AG08395 (cell line): Measurements from ENCODE around the gene FAM136A.
"Not testable (repeated sequence)": the region's sequence is repeated elsewhere in the genome, so short reads cannot be mapped to it uniquely, and the experiment has no call there.

ENCODE experiments used
- DNase-seq: peaks from one replicate; pipeline ENCODE4 v3.0.0; 2012; ENCODE audit warnings: mixed read lengths, low spot score

FAM136A gene

DNA sequence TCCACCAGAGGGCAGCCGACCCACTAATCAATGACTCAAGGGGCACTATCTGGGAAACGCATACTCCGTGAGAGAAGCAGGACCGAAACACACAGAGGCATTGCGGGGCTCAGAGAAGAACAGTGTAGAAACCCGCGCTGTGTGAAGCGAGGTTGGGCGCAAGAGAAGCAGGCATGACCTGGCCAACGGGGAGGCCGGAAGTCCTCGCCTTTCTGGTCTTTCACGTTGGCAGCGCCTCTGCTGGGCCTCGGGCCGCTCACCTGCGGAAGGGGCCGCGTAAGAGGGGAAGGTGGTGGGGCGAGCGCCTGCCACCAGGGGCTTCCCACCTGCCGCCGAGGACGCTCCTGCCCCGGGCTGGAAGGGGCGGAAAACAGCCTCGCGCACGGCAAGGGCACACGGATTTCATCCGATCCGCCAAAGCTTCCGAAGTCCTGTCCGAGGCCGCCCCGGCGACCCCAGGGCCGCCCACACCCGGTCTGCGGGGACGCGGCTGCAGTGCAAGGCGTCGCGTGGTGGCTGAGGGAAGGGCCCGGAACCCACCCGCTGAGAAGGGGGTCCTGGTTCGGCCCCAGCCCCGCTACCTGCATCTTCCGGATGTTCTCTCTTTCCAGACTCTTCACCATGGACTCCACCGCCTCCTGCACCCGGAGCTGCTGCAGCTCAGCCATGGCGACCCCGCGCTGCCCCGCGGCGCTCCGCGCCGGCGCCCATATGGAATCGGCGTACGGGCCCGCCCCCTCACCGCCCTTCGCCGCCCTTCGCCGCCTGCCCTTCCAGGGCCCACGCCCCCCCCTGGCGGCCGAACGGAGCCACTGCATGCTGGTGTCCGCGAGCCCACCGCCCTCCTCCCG lies at the start of gene FAM136A:
Gene FAM136A (minus strand): TSS at position 724 of the 851 bp plus-strand sequence. CDS start 56 bp downstream, at position 668.
- peak; percentile 90 for DNase-seq

DNA sequence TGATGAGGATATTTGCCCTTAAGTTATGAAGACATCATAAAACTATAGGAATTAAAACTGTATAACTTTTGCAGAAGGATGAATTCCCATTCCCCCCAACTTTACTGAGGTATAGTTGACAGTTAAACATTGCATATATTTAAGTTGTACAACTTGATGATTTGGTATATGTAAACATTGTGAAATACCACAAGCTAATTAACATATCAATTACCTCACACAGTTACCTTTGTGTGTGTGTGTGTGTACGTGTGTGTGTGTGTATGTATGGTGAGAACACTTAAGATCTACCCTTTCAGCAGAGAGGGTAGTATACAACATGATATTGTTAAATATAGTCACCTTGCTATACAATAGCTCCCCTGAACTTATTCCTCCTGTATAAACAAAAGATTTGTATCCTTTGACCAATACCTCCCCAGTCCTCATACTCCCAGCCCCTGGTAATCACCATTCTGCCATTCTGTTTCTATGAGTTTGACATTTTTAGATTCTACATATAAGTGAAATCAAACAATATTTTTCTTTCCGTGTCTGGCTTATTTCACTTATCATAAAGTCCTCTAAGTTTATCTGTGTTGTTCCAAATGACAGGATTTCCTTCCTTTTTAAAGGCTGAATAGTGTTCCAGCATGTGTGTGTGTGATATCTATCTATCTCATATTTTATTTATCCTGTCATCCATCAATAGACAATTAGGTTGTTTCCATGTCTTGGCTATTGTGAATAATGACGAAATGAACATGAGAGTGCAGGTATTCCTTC lies 48.2 kb upstream of the FAM136A start:
- DNase-seq: no peak

DNA sequence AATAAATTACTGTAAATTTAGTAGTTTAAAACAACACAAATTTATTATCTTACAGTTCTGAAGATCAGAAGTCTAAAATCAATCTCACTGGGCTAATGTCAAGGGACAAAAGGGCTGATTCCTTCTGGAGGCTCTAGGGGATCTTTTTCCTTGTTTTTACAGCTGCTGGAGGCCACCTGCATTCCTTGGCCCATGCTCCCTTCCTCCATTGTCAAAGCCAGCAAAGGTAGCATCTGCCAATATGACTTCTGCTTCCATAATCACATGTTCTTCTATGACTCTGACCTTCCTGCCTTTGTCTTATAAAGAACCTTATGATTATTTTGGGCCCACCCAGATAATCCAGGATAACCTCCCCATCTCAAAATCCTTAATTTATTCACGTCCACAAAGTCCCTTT lies 46.0 kb upstream of the FAM136A start:
- no peak for DNase-seq

DNA sequence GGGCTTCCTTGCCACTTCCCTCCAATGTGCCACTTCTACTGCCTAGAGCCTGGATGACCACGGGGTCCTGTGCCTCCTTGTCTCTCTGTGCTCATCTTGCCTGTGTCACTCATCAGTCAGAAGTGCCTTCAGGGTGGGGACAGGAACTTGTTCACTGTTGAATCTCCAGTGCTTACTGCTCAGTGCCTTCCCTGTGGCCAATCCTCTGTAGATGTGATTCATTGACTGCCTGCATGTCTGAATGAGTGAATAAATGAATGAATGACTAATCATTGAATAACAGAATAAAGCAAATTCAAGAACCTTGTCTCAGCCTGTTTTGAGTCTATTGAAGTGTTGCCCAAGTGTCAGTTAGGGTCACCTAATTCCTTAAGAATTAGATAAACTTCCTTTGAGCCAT lies 42.3 kb upstream of the FAM136A start:
- peak; percentile 56 for DNase-seq

DNA sequence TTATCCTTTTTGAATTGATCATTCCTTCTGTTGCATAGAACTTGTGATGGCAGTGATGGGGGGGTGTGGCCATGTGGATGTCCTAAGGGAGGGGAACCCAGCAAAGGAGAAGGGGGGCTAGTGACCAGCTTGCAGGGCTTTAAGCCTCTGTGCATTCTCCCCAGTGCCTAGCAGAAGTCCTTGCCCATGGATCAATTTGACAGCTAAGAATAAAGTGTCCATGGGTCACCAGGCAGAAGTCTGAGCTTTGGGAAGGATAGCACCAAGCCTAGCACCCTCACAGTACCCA lies 39.6 kb upstream of the FAM136A start:
- DNase-seq: no peak

DNA sequence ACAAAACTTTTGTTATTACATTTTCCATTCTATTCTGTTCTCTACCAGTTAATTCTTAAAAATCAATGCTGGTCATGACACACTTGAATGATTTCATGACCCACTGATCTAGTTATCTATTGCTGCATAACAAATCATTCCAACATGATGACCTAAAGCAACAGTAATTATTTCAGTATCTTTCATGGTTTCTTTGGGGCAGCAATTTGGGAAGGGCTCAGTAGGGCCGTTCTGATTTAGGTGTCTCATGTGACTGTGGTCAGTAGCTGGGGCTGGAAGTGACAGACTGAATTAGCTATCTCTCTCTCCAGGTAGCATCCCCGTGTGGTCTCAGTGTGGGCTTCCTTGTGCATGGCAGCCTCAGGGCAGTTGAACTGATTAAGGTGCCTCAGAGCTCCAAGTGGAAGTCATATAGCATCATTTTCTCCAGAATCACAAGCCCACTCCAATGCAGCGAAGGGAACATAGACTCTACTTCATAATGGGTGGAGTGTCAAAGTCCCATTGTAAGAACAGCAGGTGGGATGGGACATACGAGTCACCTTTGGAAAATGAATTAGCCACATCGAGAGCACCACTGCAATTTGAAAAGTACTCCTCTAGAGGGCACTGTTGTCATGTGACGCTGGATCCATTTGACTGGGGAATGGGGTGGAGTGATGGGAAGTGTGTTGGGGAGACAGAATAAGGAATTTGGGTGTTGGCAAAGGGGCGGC lies 39.1 kb upstream of the FAM136A start:
- peak; percentile 86 for DNase-seq

DNA sequence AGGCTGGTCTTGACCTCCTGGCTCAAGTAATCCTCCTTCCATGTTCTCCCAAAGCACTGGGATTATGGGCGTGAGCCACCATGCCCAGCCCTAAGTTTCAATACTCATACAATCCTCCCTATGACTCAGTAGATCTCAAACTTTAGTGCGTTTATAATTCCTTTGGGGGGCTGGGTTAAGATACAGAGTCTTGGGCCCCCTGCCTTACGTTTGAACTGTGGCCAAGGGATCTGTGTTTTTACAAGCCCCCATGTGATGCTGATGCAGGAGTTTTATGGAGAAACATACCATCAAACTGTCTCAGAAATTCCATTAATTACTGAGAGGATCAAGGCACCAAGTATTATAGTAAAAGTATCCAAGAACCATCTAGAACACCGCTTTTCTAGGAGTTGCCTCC lies 38.2 kb upstream of the FAM136A start:
- DNase-seq: no peak

DNA sequence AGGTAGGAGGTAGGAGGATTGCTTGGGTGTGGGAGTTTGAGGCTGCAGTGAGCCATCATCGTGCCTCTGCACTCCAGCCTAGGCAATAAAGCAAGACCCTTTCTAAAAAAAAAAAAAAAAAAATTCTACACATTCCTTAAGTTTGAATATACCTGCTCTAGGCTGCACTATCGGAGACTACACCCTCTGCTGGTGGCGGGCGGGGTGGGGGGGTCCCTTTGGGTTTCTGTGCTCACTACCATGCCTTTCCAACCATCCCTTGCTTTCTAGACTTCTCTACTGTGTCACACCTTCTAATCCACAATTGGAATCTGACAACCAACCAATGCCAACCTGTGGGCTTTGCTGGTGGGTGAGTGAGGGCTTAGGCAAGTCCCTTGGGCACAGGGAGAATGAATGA lies 34.7 kb upstream of the FAM136A start:
- no peak for DNase-seq

DNA sequence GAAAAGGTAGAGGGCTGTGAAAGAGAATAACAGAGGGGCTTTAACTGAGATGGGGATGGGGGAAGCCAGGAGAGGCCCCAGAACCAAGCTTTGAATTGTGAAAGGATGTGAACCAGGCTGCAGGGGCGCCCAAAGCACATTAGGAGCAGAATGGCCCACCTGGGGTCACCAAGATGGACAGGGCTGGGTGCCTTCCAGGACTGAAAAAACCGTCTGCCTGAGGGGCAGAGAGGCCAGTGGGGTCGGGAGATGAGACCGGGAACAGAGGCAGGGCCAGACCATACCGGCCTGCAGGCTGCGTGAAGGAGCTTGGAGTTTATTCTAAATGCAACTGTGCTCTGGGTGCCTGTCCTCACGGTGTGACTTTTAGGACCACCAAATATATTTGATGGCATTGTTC lies 29.1 kb upstream of the FAM136A start:
- no peak for DNase-seq

DNA sequence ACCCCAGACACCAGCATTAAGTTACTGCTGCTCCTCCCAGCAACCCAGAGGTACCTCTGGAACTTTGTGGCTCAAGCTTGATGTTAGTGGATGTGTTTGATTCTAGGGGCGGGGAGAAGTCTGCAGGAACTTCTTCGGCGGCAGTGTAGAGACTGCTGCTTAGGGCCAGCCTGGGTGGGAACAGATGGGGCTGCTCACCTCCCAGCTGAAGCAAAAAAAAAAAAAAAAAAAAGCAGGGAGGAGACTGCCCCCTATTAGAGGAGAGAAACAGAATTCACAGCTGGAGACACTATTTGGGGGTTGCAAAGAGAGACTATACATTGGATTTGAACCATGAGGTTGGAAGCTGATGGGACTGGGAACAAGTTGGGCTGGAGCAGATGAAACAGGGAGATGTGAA lies 28.6 kb upstream of the FAM136A start:
- no peak for DNase-seq

DNA sequence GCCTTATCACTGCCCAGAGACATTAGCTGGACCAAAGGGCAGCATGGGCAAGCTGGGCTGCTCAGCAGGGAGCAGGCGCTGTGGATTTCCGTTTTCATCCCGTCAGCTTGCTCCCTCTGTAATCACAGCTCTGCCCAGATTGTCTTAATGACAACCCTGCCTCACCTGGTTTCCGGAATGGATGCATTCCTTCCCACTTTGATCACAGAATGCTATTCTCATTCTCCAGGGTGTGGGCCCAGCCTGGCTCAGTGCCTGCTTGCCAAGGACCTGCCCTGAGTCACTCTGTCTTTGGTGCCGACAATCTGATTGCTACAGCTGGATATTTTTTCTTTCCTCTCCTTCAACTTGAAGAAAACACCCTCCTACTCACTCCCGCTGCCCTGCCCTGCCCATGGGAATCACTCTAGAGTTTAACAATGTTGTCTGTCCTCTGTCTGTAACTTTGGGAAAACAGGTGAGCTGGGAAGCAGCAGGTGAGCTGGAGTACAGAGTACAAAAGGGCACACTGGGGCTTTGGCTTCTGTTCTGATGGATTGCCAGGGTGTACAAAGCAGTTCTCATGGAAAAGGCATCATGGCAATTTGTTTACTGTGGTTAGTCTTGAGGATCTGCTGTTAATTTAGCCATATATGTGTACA lies 27.2 kb upstream of the FAM136A start:
- DNase-seq: peak; percentile 29

DNA sequence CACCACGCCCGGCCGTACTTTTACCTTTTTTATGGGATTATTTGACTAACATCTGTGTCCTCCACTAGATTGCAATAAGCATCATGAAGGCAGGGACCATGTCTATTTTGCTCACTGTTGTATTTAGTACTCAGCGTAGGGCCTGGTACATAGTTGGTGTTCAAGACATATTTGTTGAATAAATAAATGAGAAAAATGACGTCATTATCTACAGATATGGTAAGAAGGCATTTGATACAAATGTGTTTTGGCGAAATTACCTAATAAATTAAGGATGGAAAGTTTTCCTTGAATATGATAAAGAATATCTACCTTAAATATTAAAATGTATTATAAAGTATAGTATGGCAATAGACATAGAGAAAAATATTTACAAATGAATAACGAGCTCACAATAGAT lies 24.0 kb upstream of the FAM136A start:
- DNase-seq: no peak

DNA sequence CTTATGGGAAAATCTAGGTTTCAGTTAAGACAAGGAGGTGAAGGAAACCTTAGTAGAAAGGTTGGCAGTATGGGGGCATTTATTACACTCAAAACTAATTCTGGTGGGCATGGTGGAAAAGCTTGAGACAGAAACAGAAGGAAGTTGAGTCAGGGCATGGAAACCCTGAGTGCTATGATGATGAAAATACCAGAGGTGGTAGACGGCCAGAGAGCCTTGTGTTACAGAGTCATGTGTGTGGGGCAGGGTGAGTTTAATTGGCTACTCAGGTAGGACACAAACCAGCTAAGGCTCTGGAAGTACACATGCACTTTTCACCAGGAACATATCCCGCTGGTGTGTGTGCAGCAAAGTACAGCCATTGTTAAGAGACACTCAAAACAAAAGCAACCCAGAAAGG lies 20.7 kb upstream of the FAM136A start:
- DNase-seq: no peak

DNA sequence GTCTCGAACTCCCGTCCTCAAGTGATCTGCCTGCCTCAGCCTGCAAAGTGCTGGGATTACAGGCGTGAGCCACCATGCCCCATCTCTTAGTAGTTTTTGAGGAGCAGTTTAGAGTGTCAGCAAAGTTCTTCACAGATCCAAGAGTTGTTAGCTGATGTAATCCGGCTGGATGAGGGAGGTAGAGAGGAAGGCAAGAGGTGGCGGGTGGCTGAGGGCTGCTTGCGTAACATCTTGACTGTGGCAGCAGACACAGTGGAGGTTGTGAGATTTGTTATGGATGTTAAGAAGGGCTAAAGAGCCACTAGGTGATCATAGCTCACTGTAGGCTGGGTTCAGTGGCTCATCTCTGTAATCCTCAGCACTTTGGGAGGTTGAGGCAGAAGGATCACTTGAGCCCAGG lies 19.5 kb upstream of the FAM136A start:
- DNase-seq: no peak

DNA sequence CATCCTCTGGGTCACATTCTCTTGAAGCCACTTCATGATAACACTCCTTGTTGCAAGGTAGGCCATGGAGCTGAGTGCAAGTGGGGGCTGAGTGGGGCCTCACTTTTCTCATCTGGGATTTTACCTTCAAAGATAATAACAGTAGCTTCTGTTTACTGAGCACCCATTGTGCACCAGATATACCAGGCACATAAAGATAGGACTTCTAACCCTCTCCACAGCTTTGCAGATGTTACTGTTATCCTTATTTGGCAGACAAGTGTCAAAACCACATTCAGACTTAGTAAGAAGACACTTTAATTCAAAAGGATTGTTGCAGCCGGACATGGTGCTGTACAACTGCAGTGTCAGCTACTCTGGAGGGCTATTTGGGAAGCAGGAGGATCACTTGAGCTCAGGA lies 12.8 kb upstream of the FAM136A start:
- DNase-seq: no peak

DNA sequence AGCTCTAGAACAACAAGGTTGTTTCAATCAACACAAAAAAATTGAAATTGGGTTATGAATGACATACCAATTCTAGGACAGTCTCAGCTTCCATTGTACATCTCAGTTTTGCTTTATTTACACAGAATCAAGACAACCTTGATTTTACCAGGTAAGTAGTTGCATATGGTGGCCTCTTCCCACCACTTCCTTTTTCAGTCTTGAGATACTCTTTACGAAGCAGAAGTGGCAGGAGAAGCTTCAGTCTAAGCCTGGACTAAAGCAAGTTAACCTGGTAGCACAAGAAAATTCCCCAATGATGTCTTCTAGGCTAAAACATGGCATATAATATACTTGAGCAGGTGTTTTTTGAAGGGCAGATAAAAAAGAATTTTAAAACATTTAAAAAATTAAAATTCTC lies 10.7 kb upstream of the FAM136A start:
- DNase-seq: no peak

DNA sequence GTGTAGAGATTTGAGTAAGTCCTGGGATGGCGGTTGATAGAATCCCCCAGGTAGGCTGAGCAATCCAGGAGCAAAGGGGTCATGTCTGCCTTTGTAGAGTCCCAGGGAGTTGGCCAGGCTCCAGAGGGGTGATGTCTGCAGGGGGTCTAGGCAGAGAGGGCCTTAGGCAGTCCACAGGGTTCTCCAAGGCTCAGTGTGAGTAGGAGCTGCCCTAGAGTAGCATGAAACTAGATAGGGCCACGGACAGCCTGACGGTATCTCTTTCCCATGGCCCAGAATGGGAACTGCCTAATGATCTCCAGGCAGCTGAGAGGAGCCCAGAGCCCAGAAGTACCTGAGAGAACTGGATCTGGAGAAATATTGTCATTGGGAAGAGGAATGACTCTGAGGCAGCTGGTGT lies 9.0 kb upstream of the FAM136A start:
- no peak for DNase-seq

DNA sequence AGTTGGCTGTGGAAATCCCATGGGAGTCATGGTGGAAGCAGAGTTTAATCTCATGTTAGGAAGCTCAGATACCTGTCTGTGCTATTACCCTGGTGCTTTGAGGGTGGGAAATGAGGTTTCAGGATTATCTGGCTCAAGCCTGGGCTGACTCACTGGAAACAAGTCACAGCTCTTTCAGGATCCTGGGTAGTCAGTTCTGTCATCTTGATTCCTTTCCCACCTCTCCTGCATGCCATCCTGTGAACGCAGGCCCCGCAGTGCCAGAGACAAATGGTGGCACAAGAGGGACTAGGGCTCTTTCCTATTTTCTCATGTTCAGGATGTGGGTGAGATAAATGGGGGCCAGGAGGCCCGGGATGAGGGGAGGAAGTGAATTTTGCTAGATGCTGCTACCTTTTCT lies 3.7 kb upstream of the FAM136A start:
- DNase-seq: no peak

DNA sequence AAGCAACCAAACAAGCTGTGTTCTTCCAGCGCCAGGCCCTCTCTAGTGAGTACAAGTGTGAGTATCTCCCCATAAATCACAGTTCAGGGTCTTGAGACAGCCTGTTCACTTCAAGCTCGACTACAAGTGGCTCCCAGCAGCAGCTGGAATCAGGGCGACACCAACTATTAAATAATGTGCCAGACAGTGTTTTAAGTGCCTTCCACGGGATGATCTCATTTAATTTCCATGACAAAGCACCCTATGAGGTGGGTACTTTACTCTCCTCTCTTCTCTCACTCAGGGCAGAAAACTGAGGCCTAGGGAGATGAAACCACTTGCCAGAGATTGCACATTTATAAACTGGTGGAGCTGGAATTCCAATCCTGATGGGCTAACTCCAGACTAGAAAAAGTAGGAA lies 2.6 kb upstream of the FAM136A start:
- DNase-seq: no peak

DNA sequence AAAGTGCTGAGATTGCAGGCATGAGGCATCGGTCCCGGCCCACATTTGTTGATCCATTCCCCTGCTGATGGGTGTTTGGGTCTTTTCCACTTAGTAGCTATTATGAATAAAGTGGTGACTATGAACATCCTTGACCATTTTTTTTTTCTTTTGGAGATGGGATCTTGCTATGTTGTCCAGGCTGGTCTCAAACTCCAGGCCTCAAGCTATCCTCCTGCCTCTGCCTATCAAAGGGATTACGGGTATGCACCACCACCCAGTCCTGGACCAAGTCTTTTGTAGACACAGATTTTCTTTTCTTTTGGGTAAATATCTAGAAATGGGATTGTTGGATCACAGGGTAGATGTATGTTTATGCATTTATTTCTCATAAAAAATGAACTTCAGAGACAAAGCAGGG lies 1.3 kb upstream of the FAM136A start:
- no peak for DNase-seq

DNA sequence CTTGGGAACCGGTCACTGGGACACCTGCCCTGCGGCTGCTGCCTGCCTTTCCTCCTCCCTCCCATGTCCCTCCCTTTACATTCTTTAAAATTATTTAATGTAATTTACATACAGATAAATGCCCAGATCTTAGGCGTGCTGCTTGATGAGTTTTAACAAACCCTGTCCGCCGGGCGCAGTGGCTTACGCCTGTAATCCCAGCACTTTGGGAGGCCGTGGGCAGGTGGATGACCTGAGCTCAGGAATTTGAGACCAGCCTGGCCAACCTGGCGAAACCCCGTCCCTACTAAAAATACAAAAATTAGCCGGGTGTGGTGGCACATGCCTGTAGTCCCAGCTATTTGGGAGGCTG lies 304 bp upstream of the FAM136A start:
- DNase-seq: not testable (repeated sequence)

DNA sequence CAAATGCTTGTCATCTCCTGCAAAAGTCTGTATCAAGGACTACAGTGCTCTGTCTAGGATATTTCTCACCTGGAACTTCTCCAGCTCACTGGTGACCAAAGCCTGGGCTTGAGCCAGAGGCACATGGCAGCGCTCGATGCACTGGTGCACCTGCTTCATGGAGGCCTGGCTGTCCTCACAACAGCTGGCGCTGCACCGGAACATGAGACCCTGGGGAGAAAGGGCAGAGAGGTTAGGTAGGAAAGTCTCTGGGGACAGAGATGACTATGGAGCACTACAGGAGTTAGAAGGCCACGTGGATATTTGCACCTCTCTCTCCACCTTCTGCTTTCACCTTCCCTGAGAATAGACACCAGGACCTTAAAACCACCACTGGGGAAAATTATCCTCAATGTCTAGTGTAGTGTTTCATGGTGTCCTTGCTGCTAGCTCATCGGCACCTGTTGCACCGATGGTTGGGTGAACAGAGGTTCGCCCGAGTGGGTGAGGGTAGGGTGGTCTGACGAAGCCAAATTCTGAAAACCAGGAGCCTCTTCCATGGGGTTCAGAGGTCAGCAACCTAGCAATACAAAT lies 1.0 kb downstream of the FAM136A start:
- DNase-seq: no peak
